ENCODE results near the gene SESN1.
A peak's percentile ranks its signal among the peaks of the same experiment; 100 is the strongest.

SESN1 gene

GRCh38 chr6:109105681-109106080 lies 11.0 kb upstream of the SESN1 start:
- no peak for DNase-seq
- Histone ChIP-seq H3K36me3 (replicated peaks) (no peaks in the 10 kb centered on the region), H3K4me3 (ENCODE audit: low read depth, low read length) (no peak overlapping the region), H3K27me3 (replicated peaks) (no peaks in the 10 kb centered on the region), H3K27ac (no peak overlapping the region)
- TF ChIP-seq CTCF (IDR thresholded peaks at IDR 0.05; ENCODE audit: low read depth, low read length, missing control alignments), result no peak
- in situ Hi-C loops (cut with HindIII; ENCODE audit: low pct_ligation_motif_present, low sequenced_read_pairs), result no loop called here

GRCh38 chr6:109104512-109104911 lies 9.9 kb upstream of the SESN1 start:
- no peak for TF ChIP-seq CTCF (IDR thresholded peaks at IDR 0.05; ENCODE audit: low read depth, low read length, missing control alignments)
- no peaks in the 10 kb centered on the region for H3K27me3 ChIP-seq (replicated peaks)
- no peaks in the 10 kb centered on the region for H3K36me3 ChIP-seq (replicated peaks)
- no peak for DNase-seq
- H3K27ac ChIP-seq, result no peak overlapping the region
- in situ Hi-C loops (cut with HindIII; ENCODE audit: low pct_ligation_motif_present, low sequenced_read_pairs), result no loop called here
- no peak overlapping the region for H3K4me3 ChIP-seq (ENCODE audit: low read depth, low read length)

GRCh38 chr6:109103942-109104341 lies 9.3 kb upstream of the SESN1 start:
- no peaks in the 10 kb centered on the region for H3K36me3 ChIP-seq (replicated peaks)
- TF ChIP-seq CTCF (IDR thresholded peaks at IDR 0.05; ENCODE audit: low read depth, low read length, missing control alignments), result no peak
- no peak for DNase-seq
- no peaks in the 10 kb centered on the region for H3K27me3 ChIP-seq (replicated peaks)
- in situ Hi-C loops (cut with HindIII; ENCODE audit: low pct_ligation_motif_present, low sequenced_read_pairs), result no loop called here
- no peak overlapping the region for H3K4me3 ChIP-seq (ENCODE audit: low read depth, low read length)
- H3K27ac ChIP-seq, result no peak overlapping the region

- in situ Hi-C loops (cut with HindIII; ENCODE audit: low pct_ligation_motif_present, low sequenced_read_pairs), result no loop called here
- TF ChIP-seq CTCF (IDR thresholded peaks at IDR 0.05; ENCODE audit: low read depth, low read length, missing control alignments), result no peak
- Histone ChIP-seq H3K27me3 (replicated peaks) (no peaks in the 10 kb centered on the region), H3K27ac (no peak overlapping the region), H3K4me3 (ENCODE audit: low read depth, low read length) (no peak overlapping the region), H3K36me3 (replicated peaks) (no peaks in the 10 kb centered on the region)
- no peak for DNase-seq
These were observed 8.1 kb upstream of the SESN1 start for GRCh38 chr6:109102762-109103161.

GRCh38 chr6:109097661-109098060 lies 3.0 kb upstream of the SESN1 start:
- no peak for DNase-seq
- in situ Hi-C loops (cut with HindIII; ENCODE audit: low pct_ligation_motif_present, low sequenced_read_pairs), result no loop called here
- H3K27ac ChIP-seq, result no peak overlapping the region
- H3K36me3 ChIP-seq (replicated peaks), result no peaks in the 10 kb centered on the region
- no peak overlapping the region for H3K4me3 ChIP-seq (ENCODE audit: low read depth, low read length)
- H3K27me3 ChIP-seq (replicated peaks), result no peaks in the 10 kb centered on the region
- TF ChIP-seq CTCF (IDR thresholded peaks at IDR 0.05; ENCODE audit: low read depth, low read length, missing control alignments), result no peak

- H3K27me3 ChIP-seq (replicated peaks), result no peaks in the 10 kb centered on the region
- in situ Hi-C loops (cut with HindIII; ENCODE audit: low pct_ligation_motif_present, low sequenced_read_pairs), result no loop called here
- H3K4me3 ChIP-seq (ENCODE audit: low read depth, low read length), result peak overlapping the region; percentile 95
- H3K27ac ChIP-seq, result no peak overlapping the region
- no peaks in the 10 kb centered on the region for H3K36me3 ChIP-seq (replicated peaks)
- TF ChIP-seq CTCF (IDR thresholded peaks at IDR 0.05; ENCODE audit: low read depth, low read length, missing control alignments), result no peak
- DNase-seq, result no peak
These were observed 1.6 kb upstream of the SESN1 start for GRCh38 chr6:109096208-109096607.
